ENCODE data around the gene GABPA.

GABPA gene

DNA sequence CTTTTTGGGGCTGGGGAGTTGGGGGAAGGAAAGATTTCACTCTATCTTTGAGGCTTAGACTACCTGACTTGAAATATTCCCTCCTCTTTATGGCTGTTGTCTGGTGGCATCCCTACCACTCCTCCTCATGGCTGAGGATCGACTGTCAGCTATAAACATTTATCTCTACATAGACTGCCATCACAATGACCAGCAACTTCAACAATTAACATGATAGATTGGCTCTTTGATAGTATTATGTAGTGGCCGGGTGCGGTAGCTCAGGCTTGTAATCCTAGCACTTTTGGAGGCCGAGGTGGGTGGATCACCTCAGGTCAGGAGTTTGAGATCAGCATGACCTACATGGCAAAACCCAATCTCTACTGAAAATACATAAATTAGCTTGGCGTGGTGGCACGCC, 72.4 kb downstream of the GABPA start:
- no peak for DNase-seq (ENCODE audit: low read depth in 2 of 2, low spot score in 1 of 2)

DNA sequence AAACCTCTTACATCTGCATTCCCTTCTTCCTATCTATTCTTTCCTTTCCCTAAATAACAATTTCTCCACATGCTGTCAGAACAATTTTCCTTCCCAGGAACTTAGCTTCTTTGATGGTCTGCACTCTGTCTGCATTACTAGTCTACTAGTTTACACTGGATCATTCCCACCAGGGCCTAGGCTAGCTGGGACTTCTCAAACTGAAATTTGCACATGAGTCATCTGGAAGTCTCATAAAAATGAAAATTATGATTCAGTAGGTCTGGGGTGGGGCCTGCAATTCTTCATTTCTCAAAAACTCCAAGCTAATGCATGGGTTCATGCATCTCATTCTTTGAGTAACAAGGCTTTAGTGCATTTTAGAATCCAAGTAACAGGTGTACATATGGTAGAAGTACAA, 74.2 kb downstream of the GABPA start:
- no peak for DNase-seq (ENCODE audit: low read depth in 2 of 2, low spot score in 1 of 2)

DNA sequence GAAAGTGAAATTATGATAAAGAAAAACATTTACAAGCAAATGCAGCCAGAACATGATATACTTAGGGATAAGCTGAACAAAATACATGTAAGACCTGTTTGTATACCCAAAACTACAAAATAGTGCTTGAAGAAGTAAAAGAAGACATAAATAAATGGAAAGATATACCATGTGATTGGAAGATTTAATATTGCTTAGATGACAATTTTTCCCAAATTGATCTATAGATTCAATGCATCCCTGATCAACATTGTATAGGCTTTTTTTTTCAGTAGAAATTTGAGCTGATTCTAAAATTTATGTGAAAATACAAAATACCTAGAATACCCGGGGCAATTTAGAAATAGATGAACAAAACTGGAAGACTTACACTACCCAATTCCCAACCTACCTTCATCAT, 76.4 kb downstream of the GABPA start:
- no peak for DNase-seq (ENCODE audit: low read depth in 2 of 2, low spot score in 1 of 2)

DNA sequence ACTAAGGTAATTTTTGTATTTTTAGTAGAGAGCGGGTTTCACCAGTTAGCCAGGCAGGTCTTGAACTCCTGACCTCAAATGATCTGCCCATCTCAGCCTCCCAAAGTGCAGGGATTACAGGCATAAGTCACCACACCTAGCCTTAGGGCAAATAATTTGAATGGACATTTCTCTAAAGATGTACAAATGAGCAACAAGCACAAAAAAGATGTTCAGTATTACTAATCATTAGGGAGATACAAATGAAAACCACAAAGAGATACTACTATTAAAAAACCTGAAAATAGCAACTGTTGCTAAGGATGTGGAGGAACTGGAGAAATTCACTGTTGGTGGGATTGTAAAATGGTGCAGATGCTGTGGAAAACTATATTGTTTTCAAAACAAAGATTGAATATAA, 79.1 kb downstream of the GABPA start:
- no peak for DNase-seq (ENCODE audit: low read depth in 2 of 2, low spot score in 1 of 2)

DNA sequence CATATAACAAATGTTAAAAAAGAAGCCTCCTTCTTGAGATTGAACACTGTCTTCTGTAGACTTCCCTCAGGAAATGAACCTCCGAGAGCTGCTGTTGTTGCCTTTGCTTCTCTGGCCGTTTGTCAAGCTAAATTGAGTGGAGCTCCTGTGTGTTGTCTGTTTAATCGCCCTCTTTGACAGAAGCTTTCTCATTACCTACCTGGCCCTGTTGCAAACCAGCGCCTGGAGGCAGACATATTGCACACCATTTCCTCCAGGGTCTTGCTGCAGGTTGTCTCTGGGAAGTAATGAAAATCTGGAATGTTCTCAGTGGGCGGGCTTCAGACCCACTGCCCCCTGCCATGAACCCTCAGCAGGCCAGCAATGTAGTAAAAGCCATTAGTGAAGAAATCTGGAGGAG, 83.3 kb downstream of the GABPA start:
- DNase-seq (ENCODE audit: low read depth in 2 of 2, low spot score in 1 of 2): no peak

DNA sequence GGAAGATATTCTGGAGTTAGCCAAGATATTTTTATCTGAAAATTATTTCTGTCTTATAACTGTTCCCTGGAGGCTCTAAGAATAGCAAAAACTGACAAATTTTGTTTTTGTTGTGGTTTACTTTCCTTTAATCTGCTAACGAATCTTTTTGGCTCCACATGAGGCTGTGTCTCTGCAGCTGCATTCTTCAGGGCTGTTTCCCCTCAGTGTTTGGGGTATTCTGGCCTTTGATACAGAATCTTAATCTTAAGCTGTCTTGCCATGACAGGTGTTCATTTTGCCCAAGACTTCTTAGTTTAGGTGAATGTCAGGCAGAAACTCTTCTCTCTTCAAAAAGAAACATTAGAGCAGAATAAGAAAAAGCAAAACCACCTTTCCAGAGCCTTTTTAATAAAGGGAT, 83.8 kb downstream of the GABPA start:
- DNase-seq (ENCODE audit: low read depth in 2 of 2, low spot score in 1 of 2): no peak

All from stimulated activated CD8-positive, alpha-beta memory T cell treated with anti-CD3 and anti-CD28 coated beads, Interleukin-4, amount 100 ng/mL, for 1 hour (primary cell).